ENCODE results near the gene HS3ST4. TPM values are rescaled to one million over a fixed set of nuclear protein-coding genes. Genes with fewer than 3 reads are reported as not detected.

Gene HS3ST4
- total RNA-seq, 2 donors from 2014 or later, result 4.7 to 5.0 TPM

- no peak for TF ChIP-seq CTCF (conservative IDR thresholded peaks at IDR 0.05)
- H3K9ac ChIP-seq (ENCODE audit: extremely low read depth, low read length, poor library complexity, severe bottlenecking), result no peak overlapping the region
- peaks cover 1% of the 10 kb centered on the region for H3K27me3 Mint-ChIP-seq (ENCODE audit: insufficient read depth)
- no peak overlapping the region for H3K4me3 ChIP-seq (ENCODE audit: low read length)
- 77 to 85% methylated on average over 2 of the region's 2 CpGs for WGBS, 2 experiments (ENCODE audit: insufficient coverage in 1 of 2, insufficient read length in 1 of 2)
- no peaks in the 10 kb centered on the region for H3K36me3 ChIP-seq (ENCODE audit: control insufficient read depth, insufficient read depth, low read length)
- H3K36me3 Mint-ChIP-seq (ENCODE audit: low read depth), result peaks cover 2% of the 10 kb centered on the region
- H3K4me1 ChIP-seq (ENCODE audit: control insufficient read depth, insufficient read depth, low read length), result peaks cover 3% of the 10 kb centered on the region
- no peak overlapping the region for H3K4me3 Mint-ChIP-seq
- H3K4me1 Mint-ChIP-seq, result peaks cover 38% of the 10 kb centered on the region
- no peaks in the 10 kb centered on the region for H3K9me3 ChIP-seq (ENCODE audit: control insufficient read depth, low read length)
- no peak overlapping the region for H3K27ac Mint-ChIP-seq
- DNase-seq, result no peak
- H3K27me3 ChIP-seq (ENCODE audit: control insufficient read depth, insufficient read depth, low read length, poor library complexity, severe bottlenecking), result no peaks in the 10 kb centered on the region
- peaks cover 6% of the 10 kb centered on the region for H3K9me3 Mint-ChIP-seq
- H3K27ac ChIP-seq (ENCODE audit: low read depth, low read length), result no peak overlapping the region
Observed at GRCh38 chr16:25835126-25835525, 143.4 kb downstream of the HS3ST4 start.

DNA sequence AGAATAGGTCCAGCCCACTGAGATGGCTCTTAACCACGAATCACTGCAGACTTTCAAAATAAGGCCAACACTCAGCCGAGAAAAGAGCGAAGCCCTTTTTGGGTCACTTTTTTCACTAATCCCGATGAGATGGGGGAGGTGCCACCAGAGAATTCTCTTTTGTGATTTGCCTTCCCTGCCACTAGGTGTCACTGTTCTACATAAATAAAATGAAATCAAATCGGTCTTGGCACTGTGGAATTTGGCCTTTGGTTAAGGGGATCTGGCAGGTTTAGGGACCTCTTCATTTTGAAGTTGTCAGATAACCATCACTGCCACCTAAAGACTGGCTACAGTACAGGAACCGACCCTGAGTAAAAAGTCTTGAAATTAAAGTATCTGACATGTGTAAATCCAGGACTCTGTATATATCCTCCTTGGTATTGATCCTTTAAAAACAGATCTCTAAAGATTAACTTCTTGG lies 147.0 kb downstream of the HS3ST4 start:
- no peaks in the 10 kb centered on the region for H3K9me3 Mint-ChIP-seq
- peak overlapping the region; percentile 13 for H3K4me3 ChIP-seq (ENCODE audit: low read length)
- H3K9me3 ChIP-seq (ENCODE audit: control insufficient read depth, low read length), result no peaks in the 10 kb centered on the region
- no peaks in the 10 kb centered on the region for H3K36me3 ChIP-seq (ENCODE audit: control insufficient read depth, insufficient read depth, low read length)
- H3K36me3 Mint-ChIP-seq (ENCODE audit: low read depth), result no peaks in the 10 kb centered on the region
- 8 to 11% methylated on average over 5 to 6 of the region's 6 CpGs for WGBS, 2 experiments (ENCODE audit: insufficient coverage in 1 of 2, insufficient read length in 1 of 2)
- H3K9ac ChIP-seq (ENCODE audit: extremely low read depth, low read length, poor library complexity, severe bottlenecking), result no peak overlapping the region
- no peaks in the 10 kb centered on the region for H3K27me3 Mint-ChIP-seq (ENCODE audit: insufficient read depth)
- H3K27ac Mint-ChIP-seq, result no peak overlapping the region
- no peaks in the 10 kb centered on the region for H3K27me3 ChIP-seq (ENCODE audit: control insufficient read depth, insufficient read depth, low read length, poor library complexity, severe bottlenecking)
- peak; percentile 84 for DNase-seq
- H3K4me1 Mint-ChIP-seq, result peaks cover 31% of the 10 kb centered on the region
- H3K27ac ChIP-seq (ENCODE audit: low read depth, low read length), result no peak overlapping the region
- peak; percentile 84 for TF ChIP-seq CTCF (conservative IDR thresholded peaks at IDR 0.05)
- peaks cover 3% of the 10 kb centered on the region for H3K4me1 ChIP-seq (ENCODE audit: control insufficient read depth, insufficient read depth, low read length)
- no peak overlapping the region for H3K4me3 Mint-ChIP-seq

DNA sequence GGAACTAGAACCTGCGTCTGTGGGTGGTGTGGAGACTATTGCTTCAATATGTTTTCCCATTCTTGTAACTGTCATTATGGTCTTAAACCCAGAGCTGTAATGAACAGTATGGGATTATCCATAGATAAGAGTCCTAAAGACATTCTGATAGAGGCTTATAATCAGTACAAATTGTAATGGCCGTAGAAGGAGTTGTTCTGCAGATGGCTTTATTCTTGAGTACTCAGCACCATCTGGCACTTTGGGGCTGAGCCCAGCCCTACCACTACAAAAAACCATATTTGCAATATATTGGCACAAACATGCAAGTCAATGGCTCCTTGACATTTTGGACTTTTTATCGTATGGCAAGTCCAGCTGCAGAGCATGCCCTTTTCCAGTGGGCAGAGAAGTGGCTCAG lies 150.0 kb downstream of the HS3ST4 start:
- Histone ChIP-seq H3K27me3 (ENCODE audit: control insufficient read depth, insufficient read depth, low read length, poor library complexity, severe bottlenecking) (no peaks in the 10 kb centered on the region), H3K4me1 (ENCODE audit: control insufficient read depth, insufficient read depth, low read length) (peaks cover 8% of the 10 kb centered on the region), H3K36me3 (ENCODE audit: control insufficient read depth, insufficient read depth, low read length) (no peaks in the 10 kb centered on the region), H3K4me3 (ENCODE audit: low read length) (no peak overlapping the region), H3K9ac (ENCODE audit: extremely low read depth, low read length, poor library complexity, severe bottlenecking) (no peak overlapping the region), H3K27ac (ENCODE audit: low read depth, low read length) (no peak overlapping the region), H3K9me3 (ENCODE audit: control insufficient read depth, low read length) (peaks cover 5% of the 10 kb centered on the region)
- DNase-seq, result no peak
- Mint-ChIP-seq H3K4me3 (no peak overlapping the region), H3K27ac (no peak overlapping the region), H3K9me3 (peaks cover 10% of the 10 kb centered on the region), H3K4me1 (peaks cover 24% of the 10 kb centered on the region), H3K27me3 (ENCODE audit: insufficient read depth) (no peaks in the 10 kb centered on the region), H3K36me3 (ENCODE audit: low read depth) (peaks cover 7% of the 10 kb centered on the region)
- WGBS, 2 experiments (ENCODE audit: insufficient coverage in 1 of 2, insufficient read length in 1 of 2), result 93 to 100% methylated on average over 2 to 3 of the region's 3 CpGs
- no peak for TF ChIP-seq CTCF (conservative IDR thresholded peaks at IDR 0.05)
